Activated naive CD4-positive, alpha-beta T cell treated with Interleukin-2 at 50 U/mL for 16 hours (primary cell): ENCODE measurements around the gene SOWAHD.
A peak's percentile ranks its signal among the peaks of the same experiment; 100 is the strongest.
"Not testable (repeated sequence)": the region's sequence is repeated elsewhere in the genome, so short reads cannot be mapped to it uniquely, and the experiment has no call there.

Experiments
- DNase-seq: peaks from one replicate; pipeline ENCODE4 v3.0.0-alpha.2; 2020

The SOWAHD gene

DNA sequence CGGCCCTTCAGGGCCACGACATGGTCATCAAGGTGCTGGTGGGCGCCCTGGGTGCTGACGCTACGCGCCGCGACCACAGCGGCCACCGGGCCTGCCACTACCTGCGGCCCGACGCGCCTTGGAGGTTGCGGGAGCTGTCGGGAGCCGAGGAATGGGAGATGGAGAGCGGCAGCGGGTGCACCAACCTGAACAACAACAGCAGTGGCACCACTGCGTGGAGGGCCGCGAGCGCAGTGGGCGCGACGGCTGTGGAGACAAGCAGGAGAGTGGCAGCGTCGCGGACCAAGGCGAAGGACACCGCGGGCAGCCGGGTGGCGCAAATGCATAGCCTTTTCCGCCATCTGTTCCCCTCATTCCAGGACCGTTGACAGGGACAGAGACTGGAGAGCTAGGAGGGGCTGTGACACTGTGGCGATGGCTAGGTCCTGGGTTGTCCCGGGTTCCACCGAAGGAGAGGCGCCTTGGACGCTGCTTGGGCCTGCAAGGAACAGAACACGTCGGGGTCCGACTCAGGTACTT is 919 bp downstream of the SOWAHD start:
- DNase-seq = no peak

DNA sequence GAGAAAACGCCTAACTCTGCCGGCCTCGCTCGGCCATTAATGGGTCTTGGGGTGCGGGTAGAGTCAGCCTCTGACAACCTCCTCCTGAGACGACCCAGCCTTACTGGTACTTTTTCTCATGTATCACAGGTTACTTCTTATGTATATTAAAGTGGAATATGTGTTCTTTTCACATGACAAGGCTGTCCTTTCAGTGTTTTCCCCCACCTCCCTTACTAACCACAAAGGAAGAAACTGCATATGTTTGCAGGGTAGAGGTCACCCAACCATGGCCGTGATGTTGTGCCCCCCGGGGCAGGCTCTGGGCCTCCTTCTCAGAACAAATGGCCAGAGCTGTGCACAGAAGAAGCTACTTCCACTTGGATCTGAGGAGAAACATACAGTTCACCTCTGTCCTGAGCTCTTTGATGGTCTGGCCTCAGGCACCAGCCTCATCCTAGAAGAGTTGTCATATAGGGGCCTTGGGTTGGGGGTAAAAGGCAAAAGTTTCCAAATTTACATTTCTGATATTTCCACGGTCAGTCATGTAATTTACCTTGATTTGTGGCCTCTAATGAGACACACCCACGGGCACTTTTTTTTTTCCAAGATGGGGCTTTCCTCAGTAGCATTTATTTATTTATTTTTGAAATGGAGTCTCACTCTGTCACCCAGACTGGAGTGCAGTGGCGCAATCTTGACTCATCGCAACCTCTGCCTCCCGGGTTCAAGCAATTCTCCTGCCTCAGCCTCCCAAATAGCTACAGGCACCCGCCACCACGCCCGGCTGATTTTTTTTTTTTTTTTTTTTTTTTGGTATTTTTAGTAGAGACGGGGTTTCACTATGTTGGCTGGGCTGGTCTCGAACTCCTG is 1.9 kb downstream of the SOWAHD start:
- no peak for DNase-seq

DNA sequence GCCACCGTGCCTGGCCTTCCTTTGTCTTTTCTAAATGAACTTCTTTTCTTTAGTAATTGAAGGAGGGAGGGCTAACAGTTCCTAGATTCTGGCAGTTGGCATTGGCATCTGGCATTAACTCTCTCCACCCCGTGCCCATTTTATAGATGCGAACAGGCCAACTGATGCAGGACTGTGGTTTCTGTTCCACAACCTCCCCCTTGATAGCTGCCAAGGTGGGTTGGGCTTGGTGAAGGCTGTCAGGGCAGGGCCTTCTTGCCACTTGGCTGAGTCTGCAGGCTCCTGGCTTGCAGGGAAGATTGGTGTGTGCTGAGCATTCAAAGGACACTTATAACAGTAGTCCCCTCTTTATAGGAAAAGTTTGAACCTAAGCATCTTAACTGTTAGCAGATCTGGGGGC is 4.3 kb downstream of the SOWAHD start:
- no peak for DNase-seq

DNA sequence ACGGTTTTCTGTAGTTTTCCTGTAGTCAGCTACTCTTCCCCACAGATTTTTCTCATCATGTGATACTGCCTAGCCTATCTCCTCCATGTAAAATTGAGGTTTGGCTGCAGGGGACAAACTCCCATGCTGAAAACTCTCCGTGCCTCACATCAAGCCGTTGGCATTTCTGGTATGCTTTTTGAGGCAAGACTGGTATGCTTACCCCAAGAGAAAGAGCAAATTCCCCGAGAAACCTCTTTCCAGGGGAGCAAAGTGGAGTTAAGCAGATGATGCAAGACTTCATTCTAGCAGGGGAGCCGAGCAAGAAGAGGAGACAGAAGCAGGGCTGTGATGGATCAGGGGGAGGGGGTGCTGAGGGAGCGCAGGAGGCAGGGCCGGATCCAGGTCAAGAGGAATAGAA is 4.8 kb downstream of the SOWAHD start:
- no peak for DNase-seq

DNA sequence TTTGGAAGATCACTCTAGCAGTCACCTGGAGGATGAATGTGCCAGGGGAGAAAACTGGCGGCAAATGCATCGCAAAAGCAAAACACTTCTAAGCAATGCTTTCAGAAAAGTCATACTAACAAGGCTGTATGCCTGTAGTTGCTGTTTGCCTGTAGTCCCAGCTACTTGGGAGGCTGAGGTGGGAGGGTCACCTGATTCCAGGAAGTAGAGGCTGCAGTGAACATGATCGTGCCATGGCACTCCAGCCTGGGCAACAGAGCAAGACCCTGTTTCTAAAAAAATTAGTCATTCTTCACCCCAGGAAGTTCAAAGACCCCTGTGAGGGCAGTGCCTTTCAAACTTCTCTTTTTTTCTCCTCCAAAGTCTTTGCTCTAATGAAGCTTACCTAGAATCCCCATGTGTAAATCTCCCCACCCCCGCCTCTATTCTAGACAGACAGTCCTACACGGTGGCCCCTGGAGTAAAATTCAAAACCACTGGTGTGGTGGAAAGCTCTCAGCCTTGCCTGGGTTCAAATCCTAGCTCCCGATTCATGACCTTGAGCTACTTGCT is 5.5 kb downstream of the SOWAHD start:
- DNase-seq = no peak

DNA sequence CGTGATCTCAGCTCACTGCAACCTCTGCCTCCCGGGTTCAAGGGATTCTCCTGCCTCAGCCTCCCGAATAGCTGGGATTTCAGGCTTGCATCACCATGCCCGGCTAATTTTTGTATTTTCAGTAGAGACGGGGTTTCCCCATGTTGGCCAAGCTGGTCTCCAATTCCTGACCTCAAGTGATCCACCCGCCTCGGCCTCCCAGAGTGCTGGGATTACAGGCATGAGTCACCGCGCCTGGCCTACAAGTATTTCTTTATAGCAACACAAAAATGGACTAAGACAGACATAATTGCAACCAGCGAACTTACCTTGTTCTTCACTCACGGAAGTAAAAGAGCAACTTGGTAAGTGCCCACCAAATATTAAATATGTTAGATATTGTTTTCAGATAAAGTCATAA is 10.0 kb downstream of the SOWAHD start:
- not testable (repeated sequence) for DNase-seq

DNA sequence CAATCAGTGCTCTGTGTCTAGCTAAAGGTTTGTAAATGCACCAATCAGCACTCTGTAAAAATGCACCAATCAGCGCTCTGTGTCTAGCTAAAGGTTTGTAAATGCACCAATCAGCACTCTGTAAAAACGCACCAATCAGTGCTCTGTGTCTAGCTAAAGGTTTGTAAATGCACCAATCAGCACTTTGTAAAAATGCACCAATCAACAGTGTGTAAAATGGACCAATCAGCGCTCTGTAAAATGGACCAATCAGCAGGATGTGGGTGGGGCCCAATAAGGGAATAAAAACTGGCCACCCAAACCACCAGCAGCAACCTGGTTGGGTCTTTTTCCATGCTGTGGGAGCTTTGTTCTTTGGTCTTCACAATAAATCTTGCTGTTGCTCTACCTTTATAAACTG is 11.0 kb downstream of the SOWAHD start:
- not testable (repeated sequence) for DNase-seq

DNA sequence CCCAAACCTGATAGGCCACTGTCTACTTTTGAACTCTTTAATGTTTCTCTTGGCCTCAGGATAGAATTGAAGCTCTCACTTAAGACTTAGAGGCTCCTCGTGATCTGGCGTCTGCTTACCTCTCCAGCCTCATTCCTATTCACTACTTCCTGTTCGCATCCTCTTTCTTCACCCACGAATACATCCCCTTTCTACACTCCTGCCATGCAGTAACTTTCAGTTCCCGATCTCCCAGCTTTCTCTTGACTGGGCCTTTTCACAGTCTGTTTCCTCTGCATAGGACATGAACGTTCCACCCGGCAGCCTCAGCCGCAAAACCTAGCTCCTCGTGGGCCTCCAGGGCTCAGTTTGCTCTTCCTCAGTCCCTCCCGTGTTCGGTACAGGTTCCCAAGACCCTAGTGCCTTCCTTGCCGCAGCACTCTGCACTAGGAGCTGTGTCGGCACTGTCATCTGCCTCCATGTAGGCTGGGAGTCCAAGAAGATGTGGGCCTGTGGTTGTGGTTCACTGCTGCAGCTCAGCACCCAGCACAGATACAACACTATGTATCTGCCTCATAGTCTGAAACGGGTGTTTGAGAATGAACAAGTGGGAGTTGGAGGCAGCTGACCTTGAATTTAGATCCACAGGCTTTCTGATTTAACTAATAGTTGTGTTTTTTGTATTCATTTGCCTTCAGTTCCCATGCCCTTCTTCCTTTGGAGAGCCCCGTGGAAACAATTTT is 17.3 kb downstream of the SOWAHD start:
- DNase-seq = no peak

DNA sequence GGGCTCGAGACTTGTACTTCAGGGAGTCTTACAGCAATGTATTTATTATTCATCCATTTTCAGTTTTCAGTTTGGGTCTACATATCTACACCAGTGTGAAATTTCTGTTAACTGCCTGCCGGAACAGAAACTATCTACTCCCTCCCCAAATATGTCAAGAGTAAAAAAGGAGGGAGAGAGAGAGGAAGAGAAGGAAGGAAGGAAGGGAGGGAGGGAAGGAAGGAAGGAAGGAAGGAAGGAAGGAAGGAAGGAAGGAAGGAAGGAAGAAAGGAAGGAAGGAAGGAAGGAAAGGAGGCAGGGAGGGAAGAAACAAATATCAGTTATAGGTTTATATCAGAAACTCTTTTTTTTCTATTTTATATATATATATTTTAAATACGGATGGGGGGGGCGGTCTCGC is 20.4 kb downstream of the SOWAHD start:
- no peak for DNase-seq

DNA sequence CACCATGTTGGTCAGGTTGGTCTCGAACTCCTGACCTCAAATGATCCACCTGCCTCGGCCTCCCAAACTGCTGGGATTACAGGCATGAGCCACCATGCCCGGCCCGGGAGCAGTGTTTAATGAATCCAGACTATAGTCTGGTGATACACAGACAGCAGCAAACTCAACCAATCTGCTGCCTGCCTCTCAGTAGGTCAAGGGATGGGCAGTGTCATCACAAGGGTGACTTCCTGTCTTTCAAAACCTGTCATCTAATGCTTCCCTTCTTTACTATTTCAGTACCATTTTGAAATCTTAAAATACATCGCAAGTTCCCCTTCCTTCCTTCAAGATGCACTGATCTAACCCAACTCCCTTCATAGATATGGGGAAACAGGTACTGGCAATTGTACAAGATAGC is 24.6 kb downstream of the SOWAHD start:
- DNase-seq = no peak

DNA sequence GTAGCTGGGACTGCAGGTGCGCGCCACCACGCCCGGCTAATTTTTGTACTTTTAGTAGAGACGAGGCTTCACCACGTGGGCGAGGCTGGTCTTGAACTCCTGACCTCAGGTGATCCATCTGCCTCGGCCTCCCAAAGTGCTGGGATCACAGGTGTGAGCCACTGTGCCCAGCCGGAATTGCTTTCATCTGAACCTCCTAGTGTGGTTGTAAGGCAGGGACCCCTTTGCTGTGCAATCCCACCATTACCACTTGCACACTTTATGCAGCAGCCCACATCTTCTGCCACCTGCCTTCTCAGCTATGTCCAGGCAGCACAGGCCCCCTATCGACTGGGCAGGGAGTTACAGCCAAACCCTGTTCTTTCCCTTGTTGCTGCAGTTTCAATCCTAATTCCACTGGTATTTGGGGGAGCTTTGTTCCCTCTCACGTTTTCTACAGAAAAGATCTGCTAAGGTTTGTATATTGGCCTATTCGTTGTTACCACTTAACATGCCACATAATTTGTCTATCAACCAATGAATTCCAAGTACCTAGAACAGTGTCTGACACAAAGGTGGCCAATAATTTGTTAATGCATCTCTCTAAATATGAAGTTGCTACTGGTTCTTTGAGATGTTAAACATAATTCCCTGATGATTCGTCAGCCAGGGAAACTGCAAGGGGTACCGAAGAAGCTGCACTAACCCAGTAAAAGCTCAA is 26.5 kb downstream of the SOWAHD start:
- DNase-seq = peak; percentile 54

DNA sequence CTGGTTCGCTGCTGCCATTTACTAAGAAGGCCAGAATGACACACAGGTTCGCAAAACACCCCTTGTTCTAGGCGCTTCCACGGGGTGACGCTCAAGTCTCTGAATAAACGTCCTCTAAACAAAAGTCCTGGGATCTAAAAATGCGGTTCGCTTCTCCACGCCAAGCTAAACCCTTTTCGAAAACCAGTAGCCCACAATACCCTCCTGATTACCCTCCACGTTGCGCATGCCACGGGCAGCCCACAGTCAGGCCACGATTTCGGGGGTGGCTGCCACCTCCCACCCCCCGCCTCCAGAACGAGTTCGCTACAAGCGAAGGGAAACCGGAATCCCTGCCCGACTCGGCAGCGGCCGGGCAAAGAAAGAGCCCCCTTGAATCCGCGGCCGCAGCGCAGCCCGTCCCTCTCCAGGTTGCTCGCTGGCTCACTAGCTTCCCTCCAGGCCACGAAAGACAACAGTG is 32.6 kb downstream of the SOWAHD start:
- peak; percentile 56 for DNase-seq

DNA sequence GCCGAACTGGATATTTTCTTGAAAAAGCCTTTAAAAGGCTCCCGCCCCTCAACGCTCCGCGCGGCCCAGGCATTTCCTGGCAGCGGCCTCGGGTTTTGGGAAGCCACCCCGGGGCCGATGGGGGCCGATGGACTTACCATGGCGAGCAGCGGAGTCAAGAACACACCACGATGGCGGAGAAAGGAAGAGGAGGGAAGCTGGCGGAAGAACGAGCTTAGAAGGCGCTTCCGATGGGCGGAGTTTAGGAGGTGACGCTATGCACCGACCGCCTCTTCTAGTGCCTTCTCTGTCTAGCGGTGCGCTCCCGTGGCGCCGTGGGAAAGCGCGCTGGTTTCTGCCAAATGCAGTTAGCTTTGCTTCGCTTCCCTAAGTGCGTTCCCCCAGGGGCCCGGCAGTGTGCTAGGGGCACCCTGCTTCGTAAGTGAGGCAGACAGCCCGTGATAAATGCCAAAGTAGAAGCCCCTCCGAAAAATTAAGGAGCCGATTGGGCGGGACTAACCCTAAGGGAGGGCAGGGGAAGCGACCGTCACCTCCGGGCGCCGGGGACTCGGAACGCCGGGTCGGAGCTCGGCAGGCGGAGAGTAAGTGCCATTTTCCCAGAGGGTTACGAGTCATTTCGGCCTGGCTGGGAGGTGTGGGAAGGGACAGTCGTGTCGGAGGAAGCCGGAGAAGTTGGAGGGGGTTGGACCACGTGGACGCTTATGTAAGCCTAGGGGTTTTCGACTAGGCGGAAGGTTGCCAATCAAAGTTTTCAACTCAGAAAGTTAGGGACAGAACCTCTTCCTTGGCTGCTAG is 33.2 kb downstream of the SOWAHD start, which contains the start of gene RPL39:
TSS of gene RPL39 (minus strand) at position 194 of the 795 bp plus-strand sequence. CDS start at position 140, 54 bp downstream.
- peak; percentile 80 for DNase-seq

DNA sequence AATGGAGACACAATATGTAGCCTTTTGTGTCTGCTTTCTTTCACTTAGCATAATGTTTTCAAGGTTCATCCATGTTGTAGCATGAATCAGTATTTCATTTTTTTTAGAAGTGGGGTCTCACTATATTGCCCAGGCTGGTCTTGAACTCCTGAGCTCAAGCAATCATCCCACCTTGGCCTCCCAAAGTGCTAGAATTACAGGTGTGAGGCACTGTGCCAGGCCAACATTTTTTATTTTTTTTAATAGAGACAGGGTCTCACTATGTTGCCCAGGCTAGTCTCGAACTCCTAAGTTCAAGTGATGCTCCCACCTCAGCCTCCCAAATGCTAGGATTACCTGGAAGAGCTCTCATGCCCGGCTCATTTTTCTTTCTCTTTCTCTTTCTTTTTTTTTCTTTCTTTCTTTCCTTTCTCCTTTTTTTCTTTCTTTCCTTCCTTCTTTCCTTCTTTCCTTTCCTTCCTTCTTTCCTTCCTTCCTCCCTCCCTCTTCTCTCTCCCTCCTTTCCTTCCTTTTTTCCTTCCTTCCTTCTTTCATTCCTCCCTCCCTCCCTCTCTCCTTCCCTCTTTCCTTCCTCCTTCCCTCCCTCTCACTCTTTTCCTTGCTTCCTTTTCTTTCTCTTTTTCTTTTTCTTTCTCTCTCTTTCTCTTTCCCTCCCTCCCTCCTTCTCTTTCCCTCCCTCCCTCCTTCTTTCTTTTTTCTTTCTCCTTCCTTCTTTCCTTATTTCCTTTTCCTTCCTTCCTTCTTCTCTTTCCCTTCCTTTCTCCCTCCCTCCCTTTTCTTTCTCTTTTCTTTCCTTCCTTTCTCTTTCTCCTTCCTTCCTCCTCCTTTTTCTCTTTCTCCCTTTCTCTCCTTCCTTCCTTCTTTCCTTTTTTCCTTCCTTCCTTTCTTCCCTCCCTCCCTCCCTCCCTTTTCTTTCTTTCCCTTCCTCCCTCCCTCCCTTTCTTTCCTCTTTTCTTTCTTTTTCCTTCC is 43.1 kb downstream of the SOWAHD start:
- no peak for DNase-seq

DNA sequence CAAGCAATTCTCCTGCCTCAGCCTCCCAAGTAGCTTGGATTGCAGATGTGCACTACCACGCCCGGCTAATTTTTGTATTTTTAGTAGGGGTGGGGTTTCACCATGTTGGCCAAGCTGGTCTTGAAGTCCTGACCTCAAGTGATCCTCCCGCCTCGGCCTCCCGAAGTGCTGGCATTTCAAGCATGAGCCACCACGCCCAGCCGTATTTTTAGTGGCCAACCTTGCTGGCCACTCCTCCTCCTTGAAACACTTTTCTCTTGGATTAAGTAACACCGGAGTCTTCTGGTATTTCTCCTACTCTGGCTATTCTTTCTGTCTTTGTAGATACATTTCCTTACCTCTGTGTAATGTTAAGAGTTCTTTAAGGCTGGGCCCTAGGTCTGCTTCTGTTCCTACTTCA is 44.2 kb downstream of the SOWAHD start:
- no peak for DNase-seq

DNA sequence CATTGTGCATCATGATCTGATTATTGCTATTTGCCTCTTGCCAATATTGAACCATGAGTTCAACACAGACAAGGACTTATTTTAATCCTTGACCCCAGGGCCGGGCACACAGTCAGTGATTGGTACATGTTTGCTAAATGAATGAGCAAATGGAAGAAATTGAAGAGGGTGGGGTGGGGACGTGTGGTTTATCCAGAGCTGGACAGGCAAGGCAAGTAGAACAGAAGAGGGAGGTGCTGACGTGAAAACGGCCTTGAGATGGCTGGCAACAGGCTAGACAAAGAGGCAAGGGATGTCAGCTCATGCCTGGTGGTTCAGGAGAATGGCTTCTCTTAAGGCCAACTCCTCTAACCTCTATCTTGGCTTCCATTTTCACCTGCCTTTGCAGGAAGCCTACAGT is 50.1 kb downstream of the SOWAHD start:
- not testable (repeated sequence) for DNase-seq

DNA sequence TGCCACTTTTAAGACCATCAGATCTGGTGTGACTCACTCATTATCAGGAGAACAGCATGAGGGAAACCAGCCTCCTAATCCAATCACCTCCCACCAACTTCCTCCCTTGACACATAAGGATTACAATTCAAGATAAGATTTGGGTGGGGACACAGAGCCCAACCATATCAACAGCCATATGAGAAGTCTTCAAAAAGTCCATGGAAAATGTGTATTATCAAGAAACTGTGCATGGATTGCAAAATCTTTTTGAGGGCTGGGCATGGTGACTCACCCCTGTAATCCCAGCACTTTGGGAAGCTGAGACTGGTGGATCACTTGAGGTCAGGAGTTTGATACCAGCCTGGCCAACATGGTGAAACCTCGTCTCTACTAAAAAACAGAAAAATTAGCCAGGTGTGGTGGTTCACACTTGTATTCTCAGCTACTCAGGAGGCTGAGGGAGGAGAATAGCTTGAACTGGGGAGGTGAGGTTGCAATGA is 50.8 kb downstream of the SOWAHD start:
- DNase-seq = no peak
